Progenitor cell of endocrine pancreas (in vitro differentiated cells): ENCODE measurements around the gene GSTO2. TPM values are rescaled to one million over a fixed set of nuclear protein-coding genes. Genes with fewer than 3 reads are reported as not detected.

Experiments used
- DNase-seq: peaks from one replicate; pipeline ENCODE4 v3.0.0; 2021; ENCODE audit warnings: low spot score; ENCODE audit not compliant: unreplicated experiment
- H3K27ac Mint-ChIP-seq: 2 replicates; pipeline ENCODE4 v1.8.0; 2021; ENCODE audit warnings: mild to moderate bottlenecking, moderate library complexity, mixed read lengths
- H3K27me3 Mint-ChIP-seq: 2 replicates; pipeline ENCODE4 v1.8.0; 2021; ENCODE audit warnings: mixed read lengths
- H3K36me3 Mint-ChIP-seq: 2 replicates; pipeline ENCODE4 v1.8.0; 2022; ENCODE audit warnings: mixed read lengths; ENCODE audit not compliant: insufficient read depth
- H3K4me1 Mint-ChIP-seq: 2 replicates; pipeline ENCODE4 v1.8.0; 2021; ENCODE audit warnings: low read depth, mixed read lengths
- H3K4me3 Mint-ChIP-seq: 2 replicates; pipeline ENCODE4 v1.8.0; 2021; ENCODE audit warnings: low read depth, mild to moderate bottlenecking, moderate library complexity, mixed read lengths
- H3K9me3 Mint-ChIP-seq: 2 replicates; pipeline ENCODE4 v1.8.0; 2021; ENCODE audit warnings: low read depth, mixed read lengths
- long read RNA-seq: library from polyadenylated mRNA; unstranded; transcript quantifications from one replicate; pipeline ENCODE4 v2.0.0, GENCODE V29; 2020
- total RNA-seq: library from RNA; stranded (reverse); gene quantifications from 2 replicates; pipeline ENCODE4 v1.2.1, GENCODE V29; 2021
- TF ChIP-seq, protein P1 (sequence below): fragments of 200-600 bp; sonication (generic); IDR thresholded peaks from one replicate; pipeline ENCODE4 v1.5.0; 2021; ENCODE audit warnings: antibody characterized with exemption, mild to moderate bottlenecking; ENCODE audit not compliant: unreplicated experiment

The GSTO2 gene
- 9.6 and 9.8 TPM in 2 replicates for total RNA-seq
- long read RNA-seq, full-length matches to known transcripts: 2 of 10 reads
- long read RNA-seq, partial matches to known transcripts: 4 of 10 reads
- long read RNA-seq, other reads (novel, unspliced or antisense): 4 of 10 reads

DNA sequence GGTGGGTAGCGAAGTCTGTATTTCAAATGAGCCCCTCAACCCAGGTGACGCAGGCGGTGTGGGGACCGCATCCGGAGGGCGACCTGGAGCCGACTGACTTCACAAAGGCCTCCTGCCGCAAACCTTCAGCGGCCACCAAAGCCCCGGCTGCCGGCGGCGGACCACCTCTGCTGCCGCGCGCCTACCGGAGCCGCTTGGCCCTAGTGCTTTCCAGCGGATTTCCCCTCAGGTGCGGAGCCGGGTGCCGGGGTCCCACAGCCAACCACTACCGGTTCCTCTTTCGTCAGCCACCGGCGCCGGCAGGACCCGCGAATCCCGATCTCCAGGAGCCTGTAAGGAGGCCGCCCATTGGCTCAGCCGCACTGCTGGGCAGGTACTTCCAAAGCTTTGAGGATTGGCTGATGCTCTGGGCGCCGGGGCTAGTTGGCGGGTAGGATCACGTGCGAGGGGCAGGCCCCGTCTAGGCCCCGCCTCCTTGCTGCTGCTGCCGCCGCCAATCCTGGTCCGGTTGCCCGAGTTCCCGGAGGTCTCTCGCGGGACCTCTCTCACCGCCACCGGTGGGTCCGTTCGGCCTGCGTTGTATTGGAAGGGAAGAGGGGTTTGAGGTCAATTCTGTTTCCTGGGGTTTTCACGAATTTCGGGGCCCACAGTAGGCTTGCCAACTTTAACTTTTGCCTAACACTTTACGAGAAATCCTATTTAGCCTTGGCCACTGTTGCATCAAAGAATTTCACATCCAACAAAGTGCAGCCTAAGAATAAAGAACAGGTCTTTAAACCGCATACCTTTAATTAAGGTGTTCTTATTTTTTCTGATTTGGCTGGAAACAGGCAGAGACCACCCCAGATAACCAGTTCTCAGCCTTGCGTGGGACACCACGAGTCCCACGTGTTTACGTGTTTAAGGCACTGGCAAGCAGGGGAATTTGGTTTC lies at the start of gene GSTO2:
Gene GSTO2 (plus strand): TSS at position 472 of the 933 bp plus-strand sequence. CDS start 5,732 bp downstream, outside the sequence.
- peak within 1 kb of the TSS; percentile 96 for H3K27ac Mint-ChIP-seq
- no peaks in the 10 kb centered on the region for H3K9me3 Mint-ChIP-seq
- H3K36me3 Mint-ChIP-seq: peaks cover 9% of the 10 kb centered on the region

DNA sequence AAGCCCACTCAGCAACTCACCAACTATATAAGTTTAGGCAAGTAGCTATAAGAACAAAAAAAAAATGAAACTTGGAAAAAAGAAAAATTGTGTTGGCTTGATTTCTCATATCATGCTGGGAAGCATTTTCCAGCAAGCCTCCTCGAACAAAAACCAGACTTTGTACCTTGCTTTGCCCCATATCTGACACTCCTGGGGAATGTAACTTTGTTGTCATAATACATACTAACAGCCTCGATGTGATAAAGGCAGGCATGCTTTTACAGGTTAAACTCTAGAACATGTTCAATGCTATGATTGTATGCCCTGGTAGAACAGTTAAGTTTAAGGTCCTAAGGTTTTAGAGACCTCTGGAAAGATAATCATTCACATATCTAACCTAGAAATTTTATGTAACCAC lies 48.5 kb upstream of the GSTO2 start:
- H3K27me3 Mint-ChIP-seq: no peaks in the 10 kb centered on the region
- DNase-seq: no peak
- peaks cover 3% of the 10 kb centered on the region for H3K4me1 Mint-ChIP-seq
- H3K27ac Mint-ChIP-seq: no peak overlapping the region
- TF ChIP-seq, protein P1, sequence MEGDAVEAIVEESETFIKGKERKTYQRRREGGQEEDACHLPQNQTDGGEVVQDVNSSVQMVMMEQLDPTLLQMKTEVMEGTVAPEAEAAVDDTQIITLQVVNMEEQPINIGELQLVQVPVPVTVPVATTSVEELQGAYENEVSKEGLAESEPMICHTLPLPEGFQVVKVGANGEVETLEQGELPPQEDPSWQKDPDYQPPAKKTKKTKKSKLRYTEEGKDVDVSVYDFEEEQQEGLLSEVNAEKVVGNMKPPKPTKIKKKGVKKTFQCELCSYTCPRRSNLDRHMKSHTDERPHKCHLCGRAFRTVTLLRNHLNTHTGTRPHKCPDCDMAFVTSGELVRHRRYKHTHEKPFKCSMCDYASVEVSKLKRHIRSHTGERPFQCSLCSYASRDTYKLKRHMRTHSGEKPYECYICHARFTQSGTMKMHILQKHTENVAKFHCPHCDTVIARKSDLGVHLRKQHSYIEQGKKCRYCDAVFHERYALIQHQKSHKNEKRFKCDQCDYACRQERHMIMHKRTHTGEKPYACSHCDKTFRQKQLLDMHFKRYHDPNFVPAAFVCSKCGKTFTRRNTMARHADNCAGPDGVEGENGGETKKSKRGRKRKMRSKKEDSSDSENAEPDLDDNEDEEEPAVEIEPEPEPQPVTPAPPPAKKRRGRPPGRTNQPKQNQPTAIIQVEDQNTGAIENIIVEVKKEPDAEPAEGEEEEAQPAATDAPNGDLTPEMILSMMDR: no peak
- no peaks in the 10 kb centered on the region for H3K9me3 Mint-ChIP-seq
- no peaks in the 10 kb centered on the region for H3K36me3 Mint-ChIP-seq
- H3K4me3 Mint-ChIP-seq: no peak overlapping the region

More for the DNA sequence above, at the start of gene GSTO2:
- DNase-seq: peak; percentile 95
- H3K27me3 Mint-ChIP-seq: no peaks in the 10 kb centered on the region
- H3K4me3 Mint-ChIP-seq: peak within 1 kb of the TSS; percentile 88
- TF ChIP-seq, protein P1: no peak
- H3K4me1 Mint-ChIP-seq: peaks cover 10% of the 10 kb centered on the region

DNA sequence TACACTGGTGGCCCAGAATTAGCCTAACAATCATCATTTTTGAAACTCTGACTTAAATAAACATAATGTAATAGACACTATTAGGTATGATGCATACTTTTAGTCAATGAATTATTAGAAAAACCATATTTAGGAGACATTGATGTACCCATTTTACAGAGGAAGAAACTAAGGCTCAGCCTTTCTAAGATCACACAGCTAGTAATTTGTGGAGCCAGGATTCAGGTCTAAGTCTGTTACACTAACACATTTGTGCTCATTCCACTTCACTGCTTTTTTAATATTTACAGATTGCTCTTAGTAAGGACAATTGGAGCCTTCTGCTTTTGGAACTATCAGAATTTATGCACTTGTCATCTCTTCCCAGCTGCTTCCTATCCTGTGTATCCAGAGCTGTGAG lies 45.7 kb upstream of the GSTO2 start:
- no peaks in the 10 kb centered on the region for H3K36me3 Mint-ChIP-seq
- H3K27ac Mint-ChIP-seq: no peak overlapping the region
- H3K9me3 Mint-ChIP-seq: no peaks in the 10 kb centered on the region
- TF ChIP-seq, protein P1: no peak
- no peak for DNase-seq
- H3K4me3 Mint-ChIP-seq: no peak overlapping the region
- peaks cover 3% of the 10 kb centered on the region for H3K4me1 Mint-ChIP-seq
- H3K27me3 Mint-ChIP-seq: no peaks in the 10 kb centered on the region

DNA sequence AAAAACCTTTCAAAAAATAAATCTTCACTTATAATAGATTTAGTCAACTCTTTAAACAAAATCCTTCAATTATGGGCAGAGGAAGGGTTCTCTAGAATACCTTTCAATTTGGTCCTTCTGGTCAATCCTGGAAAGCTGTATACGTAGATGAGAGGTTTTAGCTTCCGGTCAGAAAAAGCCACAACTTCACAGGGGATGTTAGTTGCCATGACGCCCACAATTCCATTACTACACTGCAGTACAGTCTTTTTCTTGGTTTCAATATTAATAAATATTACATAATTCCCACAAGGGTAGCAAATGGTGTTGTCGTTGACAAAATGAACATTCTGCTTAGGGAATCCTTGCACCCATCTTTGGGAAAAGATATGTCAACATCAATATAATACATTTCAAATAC lies 38.5 kb upstream of the GSTO2 start:
- DNase-seq: no peak
- no peak overlapping the region for H3K4me3 Mint-ChIP-seq
- H3K4me1 Mint-ChIP-seq: peaks cover 3% of the 10 kb centered on the region
- TF ChIP-seq, protein P1: no peak
- no peaks in the 10 kb centered on the region for H3K36me3 Mint-ChIP-seq
- no peak overlapping the region for H3K27ac Mint-ChIP-seq
- H3K27me3 Mint-ChIP-seq: no peaks in the 10 kb centered on the region
- peaks cover 5% of the 10 kb centered on the region for H3K9me3 Mint-ChIP-seq

DNA sequence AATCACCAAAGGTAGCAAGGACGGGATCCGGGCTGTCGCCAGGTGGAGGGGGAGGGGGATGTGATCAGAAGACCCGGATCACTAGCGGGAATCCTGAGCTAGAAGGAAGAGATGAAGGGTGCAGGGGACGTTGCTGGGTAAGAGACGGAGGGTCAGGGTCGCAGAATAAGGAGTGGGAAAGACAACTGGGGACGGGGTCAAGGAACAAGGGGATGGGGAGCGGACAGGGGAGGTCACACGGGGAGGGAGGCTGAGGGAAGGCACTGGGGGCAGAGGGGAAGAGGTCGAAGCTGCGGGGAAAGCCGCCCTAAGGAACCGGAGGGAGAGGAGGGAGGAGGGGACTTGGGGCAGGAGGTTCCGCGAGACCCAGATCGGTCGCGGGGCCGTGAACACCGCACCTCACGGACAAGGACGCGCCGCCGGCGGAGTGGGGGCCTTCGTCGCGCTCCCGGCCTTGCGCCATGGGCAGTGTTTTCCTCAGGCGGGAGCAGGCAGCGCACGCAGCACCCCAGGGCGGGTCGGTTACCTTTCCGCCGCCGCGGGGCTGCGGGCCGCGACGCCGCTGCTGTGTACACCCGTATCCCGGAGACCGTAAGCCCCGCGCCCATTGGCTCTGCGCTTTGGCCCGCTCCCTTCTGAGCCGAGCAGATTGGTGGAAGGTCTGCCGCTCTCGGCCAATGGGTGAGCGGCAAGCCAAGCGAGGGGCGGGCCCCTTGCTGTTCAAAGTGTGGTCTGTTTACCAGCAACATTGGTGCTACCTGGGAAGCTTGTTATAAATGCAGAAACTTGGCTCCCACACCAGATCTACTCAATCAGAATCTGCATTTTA lies 37.0 kb upstream of the GSTO2 start, which contains the start of gene CFAP43:
Gene CFAP43 (minus strand): TSS at position 581 of the 829 bp plus-strand sequence. CDS start 118 bp downstream, at position 463.
- DNase-seq: peak; percentile 94
- H3K27ac Mint-ChIP-seq: peak within 1 kb of the TSS; percentile 93
- H3K9me3 Mint-ChIP-seq: peaks cover 13% of the 10 kb centered on the region
- peak within 1 kb of the TSS; percentile 86 for H3K4me3 Mint-ChIP-seq
- no peaks in the 10 kb centered on the region for H3K27me3 Mint-ChIP-seq
- H3K36me3 Mint-ChIP-seq: peaks cover 6% of the 10 kb centered on the region
- TF ChIP-seq, protein P1: no peak
- H3K4me1 Mint-ChIP-seq: peaks cover 3% of the 10 kb centered on the region
